NCI-H446 (cell line): Measurements from ENCODE around the gene CHRNB1.
"Not testable (repeated sequence)": the region's sequence is repeated elsewhere in the genome, so short reads cannot be mapped to it uniquely, and the experiment has no call there.

Experiments
- DNase-seq, 2 experiments: peaks; one replicate each; lab custom pipeline; 2025; lab: John Stamatoyannopoulos, UW

Gene CHRNB1

GRCh38 chr17:7467498-7467897, 22.6 kb downstream of the CHRNB1 start:
- DNase-seq = no peak

- DNase-seq = no peak
Measured at GRCh38 chr17:7468290-7468689, 23.4 kb downstream of the CHRNB1 start.

GRCh38 chr17:7468804-7469389, 24.0 kb downstream of the CHRNB1 start:
- DNase-seq = no peak

- DNase-seq = not testable (repeated sequence)
Measured at GRCh38 chr17:7469843-7470242, 25.0 kb downstream of the CHRNB1 start.

GRCh38 chr17:7470457-7470973, 25.7 kb downstream of the CHRNB1 start:
- not testable (repeated sequence) for DNase-seq

GRCh38 chr17:7471729-7472128, 26.9 kb downstream of the CHRNB1 start:
- DNase-seq = no peak

- not testable (repeated sequence) for DNase-seq
Measured at GRCh38 chr17:7474767-7475166, 29.9 kb downstream of the CHRNB1 start.

- no peak for DNase-seq
Measured at GRCh38 chr17:7475764-7476422, 31.0 kb downstream of the CHRNB1 start.

- no peak for DNase-seq
Measured at GRCh38 chr17:7476494-7476893, 31.6 kb downstream of the CHRNB1 start.

- DNase-seq = no peak
Measured at GRCh38 chr17:7476951-7477350, 32.1 kb downstream of the CHRNB1 start.

- DNase-seq = no peak
Measured at GRCh38 chr17:7477392-7478275, 32.8 kb downstream of the CHRNB1 start.

GRCh38 chr17:7478276-7479212, 33.7 kb downstream of the CHRNB1 start:
- no peak for DNase-seq

GRCh38 chr17:7479213-7480088, 34.6 kb downstream of the CHRNB1 start, which contains the start of gene ZBTB4:
Gene ZBTB4 (minus strand): TSS chr17:7479631. CDS start chr17:7466801, 12,830 bp downstream.
- DNase-seq = peak in 1 of 2 experiments; percentile 36

- DNase-seq = no peak
Measured at GRCh38 chr17:7480089-7480384, 35.2 kb downstream of the CHRNB1 start.

GRCh38 chr17:7481275-7481674, 36.4 kb downstream of the CHRNB1 start, which contains the start of gene SLC35G6:
Gene SLC35G6 (plus strand): TSS chr17:7481446. CDS start chr17:7481517, 71 bp downstream.
- not testable (repeated sequence) for DNase-seq

GRCh38 chr17:7481842-7482741, 37.2 kb downstream of the CHRNB1 start:
- not testable (repeated sequence) for DNase-seq

GRCh38 chr17:7482742-7483088, 37.9 kb downstream of the CHRNB1 start:
- not testable (repeated sequence) for DNase-seq

GRCh38 chr17:7483255-7484066, 38.6 kb downstream of the CHRNB1 start:
- DNase-seq = peak; percentile 92 to 94
